Stimulated activated CD8-positive, alpha-beta memory T cell treated with anti-CD3 and anti-CD28 coated beads, Interleukin-15, amount 100 ng/mL, for 1 hour (primary cell): ENCODE results near the gene SPDYE3.
A peak's percentile ranks its signal among the peaks of the same experiment; 100 is the strongest.
"Not testable (repeated sequence)": the region's sequence is repeated elsewhere in the genome, so short reads cannot be mapped to it uniquely, and the experiment has no call there.

Experiments
- DNase-seq: peaks from one replicate; pipeline ENCODE4 v3.0.0-alpha.2; 2020; ENCODE audit warnings: low read depth

Gene SPDYE3

GRCh38 chr7:100287191-100287969 is 20.1 kb upstream of the SPDYE3 start:
- DNase-seq = not testable (repeated sequence)

- DNase-seq = not testable (repeated sequence)
Measured at GRCh38 chr7:100288258-100288657, 19.2 kb upstream of the SPDYE3 start.

GRCh38 chr7:100292162-100292561 is 15.3 kb upstream of the SPDYE3 start:
- DNase-seq = not testable (repeated sequence)

GRCh38 chr7:100295269-100295668 is 12.2 kb upstream of the SPDYE3 start:
- DNase-seq = not testable (repeated sequence)

GRCh38 chr7:100297852-100298631 is 9.5 kb upstream of the SPDYE3 start:
- DNase-seq = not testable (repeated sequence)

- DNase-seq = not testable (repeated sequence)
Measured at GRCh38 chr7:100298632-100298895, 8.9 kb upstream of the SPDYE3 start.

GRCh38 chr7:100304526-100304925 is 3.0 kb upstream of the SPDYE3 start:
- not testable (repeated sequence) for DNase-seq

GRCh38 chr7:100318329-100318728 is 10.8 kb downstream of the SPDYE3 start:
- not testable (repeated sequence) for DNase-seq

GRCh38 chr7:100321648-100322047 is 14.1 kb downstream of the SPDYE3 start:
- not testable (repeated sequence) for DNase-seq

GRCh38 chr7:100324194-100324593 is 16.7 kb downstream of the SPDYE3 start:
- not testable (repeated sequence) for DNase-seq

GRCh38 chr7:100325671-100326070 is 18.2 kb downstream of the SPDYE3 start:
- DNase-seq = not testable (repeated sequence)

GRCh38 chr7:100326914-100327313 is 19.4 kb downstream of the SPDYE3 start:
- not testable (repeated sequence) for DNase-seq

GRCh38 chr7:100335566-100336466 is 28.3 kb downstream of the SPDYE3 start:
- peak; percentile 62 for DNase-seq

GRCh38 chr7:100338083-100338696 is 30.7 kb downstream of the SPDYE3 start:
- DNase-seq = not testable (repeated sequence)

GRCh38 chr7:100341286-100341685 is 33.8 kb downstream of the SPDYE3 start:
- DNase-seq = not testable (repeated sequence)

GRCh38 chr7:100342765-100343164 is 35.3 kb downstream of the SPDYE3 start:
- no peak for DNase-seq

GRCh38 chr7:100344124-100344559 is 36.6 kb downstream of the SPDYE3 start:
- not testable (repeated sequence) for DNase-seq

GRCh38 chr7:100344560-100345287 is 37.2 kb downstream of the SPDYE3 start:
- DNase-seq = peak; percentile 65

GRCh38 chr7:100345288-100345672 is 37.8 kb downstream of the SPDYE3 start:
- peak; percentile 58 for DNase-seq

GRCh38 chr7:100346921-100347320 is 39.4 kb downstream of the SPDYE3 start:
- no peak for DNase-seq

- DNase-seq = no peak
Measured at GRCh38 chr7:100348805-100349204, 41.3 kb downstream of the SPDYE3 start.
